HCT116 (cell line): Measurements from ENCODE around the gene LRPPRC. TPM values are rescaled to one million over a fixed set of nuclear protein-coding genes. Genes with fewer than 3 reads are reported as not detected.

Experiments used
- ATAC-seq: fragments of 200-7000 bp; cut with Tn5 transposase; 2 replicates; pipeline ENCODE4 v1.9.1; 2020; ENCODE audit warnings: mild to moderate bottlenecking, moderate library complexity
- BruUV-seq: library from RNA; stranded (reverse); fragments of 400-500 nt; replicated peaks from 2 replicates; lab custom pipeline; 2021; lab: Mats Ljungman, UMichigan
- CTCF ChIA-PET: fragments of 300-600 bp; sonication (Branson Sonifier 250); formaldehyde crosslinking; loops from one replicate; lab custom pipeline; 2021; ENCODE audit warnings: antibody characterized with exemption; lab: Charles Lee
- POLR2A ChIA-PET: fragments of 300-600, 350-600 bp; sonication (Branson Sonifier 250); formaldehyde crosslinking; loops from one replicate; lab custom pipeline; 2021; ENCODE audit warnings: antibody characterized with exemption; lab: Charles Lee
- RAD21 ChIA-PET, 2 experiments: fragments of 300-600 bp; sonication (Branson Sonifier 250); formaldehyde crosslinking; loops; one replicate each; lab custom pipeline; 2023; ENCODE audit warnings: low total read pairs in 2 of 2; ENCODE audit not compliant: uncharacterized antibody in 2 of 2, unreplicated experiment in 2 of 2, low non-redundant PET in 1 of 2; lab: Charles Lee
- DNase-seq: peaks from one replicate; pipeline ENCODE4 v3.0.0-alpha.2; 2010; ENCODE audit warnings: low read depth, low spot score
- H2AFZ ChIP-seq: fragments of 200-600 bp; shearing (Covaris generic), sonication (generic); 2 replicates; pipeline ENCODE4 v1.6.1; 2017; ENCODE audit warnings: low read depth, mixed run types, mixed read lengths, antibody characterized with exemption, low read length; ENCODE audit not compliant: poor library complexity, severe bottlenecking
- H3K27ac ChIP-seq: 2 replicates; pipeline ENCODE4 v1.5.1; 2012; ENCODE audit warnings: low read depth, low read length
- H3K27me3 ChIP-seq: fragments of 200-600 bp; sonication (generic); 2 replicates; pipeline ENCODE4 v1.6.1; 2016; ENCODE audit warnings: mixed run types, low read length, mixed read lengths; ENCODE audit not compliant: insufficient read depth
- H3K36me3 ChIP-seq, 2 experiments: fragments of 200-500 bp in 1 of 2; fragments of 200-600 bp in 1 of 2; sonication (Bioruptor generic) in 1 of 2; sonication (generic) in 1 of 2; 2 replicates each; pipeline versions ENCODE4 v1.5.1 to v1.6.1; 2014 to 2016; ENCODE audit warnings: low read length in 2 of 2, inconsistent platforms in 1 of 2, mixed read lengths in 1 of 2, mixed run types in 1 of 2; ENCODE audit not compliant: insufficient read depth in 2 of 2, control insufficient read depth in 1 of 2
- H3K4me1 ChIP-seq, 2 experiments: fragments of 200-600 bp in 1 of 2; sonication (generic) in 1 of 2; 2 replicates each; pipeline versions ENCODE4 v1.5.1 to v1.6.1; 2012 to 2017; ENCODE audit warnings: low read length in 2 of 2, inconsistent platforms in 1 of 2, mild to moderate bottlenecking in 1 of 2, mixed read lengths in 1 of 2, mixed run types in 1 of 2, moderate library complexity in 1 of 2; ENCODE audit not compliant: insufficient read depth in 2 of 2, control insufficient read depth in 1 of 2
- H3K4me2 ChIP-seq: fragments of 200-600 bp; sonication (generic); 2 replicates; pipeline ENCODE4 v1.6.1; 2017; ENCODE audit warnings: mixed run types, low read length, mixed read lengths
- H3K4me3 ChIP-seq, 2 experiments: fragments of 200-600 bp in 1 of 2; sonication (generic) in 1 of 2; replicated peaks in 1 of 2; 2 replicates each; pipeline ENCODE4 v1.5.1; 2011 to 2016; ENCODE audit warnings: low read length in 2 of 2, control low read depth in 1 of 2, low read depth in 1 of 2, mild to moderate bottlenecking in 1 of 2, mixed read lengths in 1 of 2, mixed run types in 1 of 2
- H3K79me2 ChIP-seq: fragments of 200-600 bp; sonication (generic); 2 replicates; pipeline ENCODE4 v1.6.1; 2017; ENCODE audit warnings: mild to moderate bottlenecking, mixed run types, low read length, moderate library complexity, mixed read lengths; ENCODE audit not compliant: insufficient read depth
- H3K9ac ChIP-seq: fragments of 200-600 bp; sonication (generic); 2 replicates; pipeline ENCODE4 v1.6.1; 2016; ENCODE audit warnings: low read length, mixed read lengths
- H3K9me2 ChIP-seq: fragments of 200-600 bp; sonication (generic), shearing (Covaris generic); 2 replicates; pipeline ENCODE4 v1.6.1; 2017; ENCODE audit warnings: mixed run types, mild to moderate bottlenecking, moderate library complexity; ENCODE audit not compliant: insufficient read depth
- H3K9me3 ChIP-seq, 2 experiments: fragments of 200-500 bp in 1 of 2; fragments of 200-600 bp in 1 of 2; sonication (Bioruptor generic) in 1 of 2; sonication (generic) in 1 of 2; 2 replicates each; pipeline ENCODE4 v1.6.1; 2014 to 2017; ENCODE audit warnings: low read length in 2 of 2, mixed read lengths in 2 of 2, inconsistent platforms in 1 of 2, low read depth in 1 of 2, mild to moderate bottlenecking in 1 of 2, mixed run types in 1 of 2, moderate library complexity in 1 of 2; ENCODE audit not compliant: control insufficient read depth in 1 of 2, insufficient read depth in 1 of 2
- H4K20me1 ChIP-seq: fragments of 200-600 bp; sonication (generic), shearing (Covaris generic); 2 replicates; pipeline ENCODE4 v1.6.1; 2017; ENCODE audit warnings: mixed run types, mild to moderate bottlenecking, moderate library complexity; ENCODE audit not compliant: insufficient read depth
- CBX3 ChIP-seq: IDR thresholded peaks from 2 replicates; pipeline ENCODE4 v1.6.1; 2012; ENCODE audit warnings: low read depth
- CEBPB ChIP-seq: IDR thresholded peaks from 2 replicates; pipeline ENCODE4 v1.6.1; 2012; ENCODE audit warnings: low read depth
- EGR1 ChIP-seq: IDR thresholded peaks from 2 replicates; pipeline ENCODE4 v1.6.1; 2012; ENCODE audit warnings: low read depth
- EZH2phosphoT487 ChIP-seq: fragments of 200-600 bp; IDR thresholded peaks from 2 replicates; pipeline ENCODE4 v1.6.1; 2018; ENCODE audit warnings: antibody characterized with exemption, borderline replicate concordance
- POLR2A ChIP-seq: IDR thresholded peaks from 2 replicates; pipeline ENCODE4 v1.7.0; 2011; ENCODE audit warnings: borderline replicate concordance; ENCODE audit not compliant: insufficient read depth, insufficient read length; ENCODE audit errors: extremely low read depth
- RAD21 ChIP-seq: IDR thresholded peaks from 2 replicates; pipeline ENCODE4 v1.6.1; 2012; ENCODE audit warnings: low read depth, mild to moderate bottlenecking
- SP1 ChIP-seq: IDR thresholded peaks from 2 replicates; pipeline ENCODE4 v1.6.1; 2012; ENCODE audit warnings: low read depth
- SRF ChIP-seq: IDR thresholded peaks from 2 replicates; pipeline ENCODE4 v1.6.1; 2012; ENCODE audit warnings: low read depth
- TCF7L2 ChIP-seq: IDR thresholded peaks from 2 replicates; pipeline ENCODE4 v1.7.0; 2011; ENCODE audit warnings: borderline replicate concordance, inconsistent platforms; ENCODE audit not compliant: insufficient read depth, insufficient read length; ENCODE audit errors: extremely low read depth
- YY1 ChIP-seq: IDR thresholded peaks from 2 replicates; pipeline ENCODE4 v1.6.1; 2011; ENCODE audit warnings: low read length, low read depth, moderate library complexity, mild to moderate bottlenecking; ENCODE audit not compliant: insufficient replicate concordance; ENCODE audit errors: extremely low read depth
- ZFX ChIP-seq: fragments of 450-650 bp; IDR thresholded peaks from 2 replicates; pipeline ENCODE4 v1.6.1; 2017
- ZNF274 ChIP-seq: fragments of 200-500 bp; sonication (Bioruptor generic); IDR thresholded peaks from 2 replicates; pipeline ENCODE4 v1.6.1; 2014; ENCODE audit warnings: mild to moderate bottlenecking, low read depth, low read length, inconsistent platforms
- intact Hi-C: fragments of 100-400 bp; cut with micrococcal nuclease; formaldehyde crosslinking; loops from 2 replicates; pipeline ENCODE4 v1.10.0; 2022
- total RNA-seq: library from RNA; stranded (reverse); gene quantifications from one replicate; pipeline ENCODE4 v1.2.1, GENCODE V29; 2021; ENCODE audit not compliant: unreplicated experiment
- TF ChIP-seq, protein P1 (sequence below): IDR thresholded peaks from 2 replicates; pipeline ENCODE4 v1.6.1; 2011; ENCODE audit warnings: mild to moderate bottlenecking, low read length, moderate library complexity; ENCODE audit not compliant: insufficient replicate concordance; ENCODE audit errors: extremely low read depth

Gene LRPPRC
- total RNA-seq, 1 experiment from 2014 or later = 210 TPM

GRCh38 chr2:43944915-43945314, 50.9 kb downstream of the LRPPRC start:
- H3K4me1 ChIP-seq = no peaks in the 10 kb centered on the region
- H3K27me3 ChIP-seq = no peaks in the 10 kb centered on the region
- no peak overlapping the region for H3K4me2 ChIP-seq
- H3K4me3 ChIP-seq = no peak overlapping the region
- no peak overlapping the region for H3K9ac ChIP-seq
- no peak overlapping the region for H2AFZ ChIP-seq
- no peak overlapping the region for H3K27ac ChIP-seq
- ChIA-PET CTCF (interaction anchor here (0.7 kb wide), 1 partner anchor 18 kb away, joined by 3 read pairs; no protein-coding TSS in a partner anchor), RAD21 (no interaction called here), POLR2A (no interaction called here)
- intact Hi-C loops = no loop called here
- no TSS peak for BruUV-seq
- TF ChIP-seq ZNF274 (no peak), ZFX (no peak), SRF (no peak), TCF7L2 (no peak), RAD21 (no peak), POLR2A (no peak), CBX3 (no peak), EGR1 (no peak), EZH2phosphoT487 (no peak), CEBPB (no peak), YY1 (no peak), SP1 (no peak)
- TF ChIP-seq, protein P1, sequence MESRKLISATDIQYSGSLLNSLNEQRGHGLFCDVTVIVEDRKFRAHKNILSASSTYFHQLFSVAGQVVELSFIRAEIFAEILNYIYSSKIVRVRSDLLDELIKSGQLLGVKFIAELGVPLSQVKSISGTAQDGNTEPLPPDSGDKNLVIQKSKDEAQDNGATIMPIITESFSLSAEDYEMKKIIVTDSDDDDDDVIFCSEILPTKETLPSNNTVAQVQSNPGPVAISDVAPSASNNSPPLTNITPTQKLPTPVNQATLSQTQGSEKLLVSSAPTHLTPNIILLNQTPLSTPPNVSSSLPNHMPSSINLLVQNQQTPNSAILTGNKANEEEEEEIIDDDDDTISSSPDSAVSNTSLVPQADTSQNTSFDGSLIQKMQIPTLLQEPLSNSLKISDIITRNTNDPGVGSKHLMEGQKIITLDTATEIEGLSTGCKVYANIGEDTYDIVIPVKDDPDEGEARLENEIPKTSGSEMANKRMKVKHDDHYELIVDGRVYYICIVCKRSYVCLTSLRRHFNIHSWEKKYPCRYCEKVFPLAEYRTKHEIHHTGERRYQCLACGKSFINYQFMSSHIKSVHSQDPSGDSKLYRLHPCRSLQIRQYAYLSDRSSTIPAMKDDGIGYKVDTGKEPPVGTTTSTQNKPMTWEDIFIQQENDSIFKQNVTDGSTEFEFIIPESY = no peak
- DNase-seq (no peak), ATAC-seq (no peak)
- peaks cover 71 to 77% of the 10 kb centered on the region in 2 experiments for H3K36me3 ChIP-seq
- H3K9me2 ChIP-seq = no peaks in the 10 kb centered on the region
- peaks cover 93% of the 10 kb centered on the region for H3K79me2 ChIP-seq
- no peaks in the 10 kb centered on the region for H3K9me3 ChIP-seq
- H4K20me1 ChIP-seq = peaks cover 42% of the 10 kb centered on the region; the same call in 1 of the 2 replicates
